ENCODE data around the gene CRACR2B.

The CRACR2B gene

DNA sequence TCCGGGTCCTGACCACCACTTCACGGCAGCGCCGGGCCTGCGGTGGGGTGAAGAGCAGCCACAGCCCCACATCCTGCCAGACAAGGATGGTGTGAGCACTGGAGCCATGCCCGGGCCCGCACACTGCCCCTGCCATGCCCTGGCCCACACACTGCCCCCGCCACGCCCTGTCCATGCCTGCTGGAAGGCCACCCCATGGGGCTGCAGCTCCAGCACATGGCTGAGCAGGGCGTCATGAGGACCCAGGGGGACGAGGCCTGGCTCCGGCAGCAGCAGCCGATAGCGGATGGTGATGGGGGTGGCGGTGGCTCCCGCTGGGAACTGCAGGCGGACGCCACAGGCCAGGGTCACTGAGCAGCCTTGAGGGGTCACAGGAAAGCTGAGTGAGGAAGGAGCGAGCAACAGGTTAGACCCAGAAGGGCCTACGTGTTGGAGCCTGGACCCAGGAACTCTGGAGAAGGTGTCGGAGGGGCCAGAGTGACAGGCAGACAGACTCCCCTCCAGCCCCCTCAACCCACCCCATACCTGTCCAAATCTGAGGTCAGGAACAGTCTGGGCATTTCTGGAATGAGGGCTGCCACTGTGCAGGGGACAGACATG is 25.6 kb upstream of the CRACR2B start:
- DNase-seq (ENCODE audit: extremely low spot score), result no peak
- ChIA-PET CTCF (no interaction called here), POLR2A (interaction anchor here (1.2 kb wide), 1 partner anchor 55 kb away, joined by 3 read pairs; the partner anchor contains the start of gene TALDO1)
- TF ChIP-seq L3MBTL2 (conservative IDR thresholded peaks at IDR 0.05) (no peak), ARNT (IDR thresholded peaks at IDR 0.05) (no peak), ZNF384 (IDR thresholded peaks at IDR 0.05) (no peak), SUZ12 (IDR thresholded peaks at IDR 0.05) (no peak), TARDBP (IDR thresholded peaks at IDR 0.05) (no peak), CTBP1 (IDR thresholded peaks at IDR 0.05; ENCODE audit: borderline replicate concordance) (no peak), FOXA1 (IDR thresholded peaks at IDR 0.05) (no peak), BHLHE40 (IDR thresholded peaks at IDR 0.05; ENCODE audit: borderline replicate concordance) (no peak), HDGF (IDR thresholded peaks at IDR 0.05; ENCODE audit: borderline replicate concordance) (no peak), ELF4 (IDR thresholded peaks at IDR 0.05) (no peak), FOXM1 (IDR thresholded peaks at IDR 0.05; ENCODE audit: borderline replicate concordance) (no peak), SP1 (IDR thresholded peaks at IDR 0.05) (no peak), NFRKB (IDR thresholded peaks at IDR 0.05) (no peak)
- TF ChIP-seq, protein P1, sequence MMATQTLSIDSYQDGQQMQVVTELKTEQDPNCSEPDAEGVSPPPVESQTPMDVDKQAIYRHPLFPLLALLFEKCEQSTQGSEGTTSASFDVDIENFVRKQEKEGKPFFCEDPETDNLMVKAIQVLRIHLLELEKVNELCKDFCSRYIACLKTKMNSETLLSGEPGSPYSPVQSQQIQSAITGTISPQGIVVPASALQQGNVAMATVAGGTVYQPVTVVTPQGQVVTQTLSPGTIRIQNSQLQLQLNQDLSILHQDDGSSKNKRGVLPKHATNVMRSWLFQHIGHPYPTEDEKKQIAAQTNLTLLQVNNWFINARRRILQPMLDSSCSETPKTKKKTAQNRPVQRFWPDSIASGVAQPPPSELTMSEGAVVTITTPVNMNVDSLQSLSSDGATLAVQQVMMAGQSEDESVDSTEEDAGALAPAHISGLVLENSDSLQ (IDR thresholded peaks at IDR 0.05), result no peak

DNA sequence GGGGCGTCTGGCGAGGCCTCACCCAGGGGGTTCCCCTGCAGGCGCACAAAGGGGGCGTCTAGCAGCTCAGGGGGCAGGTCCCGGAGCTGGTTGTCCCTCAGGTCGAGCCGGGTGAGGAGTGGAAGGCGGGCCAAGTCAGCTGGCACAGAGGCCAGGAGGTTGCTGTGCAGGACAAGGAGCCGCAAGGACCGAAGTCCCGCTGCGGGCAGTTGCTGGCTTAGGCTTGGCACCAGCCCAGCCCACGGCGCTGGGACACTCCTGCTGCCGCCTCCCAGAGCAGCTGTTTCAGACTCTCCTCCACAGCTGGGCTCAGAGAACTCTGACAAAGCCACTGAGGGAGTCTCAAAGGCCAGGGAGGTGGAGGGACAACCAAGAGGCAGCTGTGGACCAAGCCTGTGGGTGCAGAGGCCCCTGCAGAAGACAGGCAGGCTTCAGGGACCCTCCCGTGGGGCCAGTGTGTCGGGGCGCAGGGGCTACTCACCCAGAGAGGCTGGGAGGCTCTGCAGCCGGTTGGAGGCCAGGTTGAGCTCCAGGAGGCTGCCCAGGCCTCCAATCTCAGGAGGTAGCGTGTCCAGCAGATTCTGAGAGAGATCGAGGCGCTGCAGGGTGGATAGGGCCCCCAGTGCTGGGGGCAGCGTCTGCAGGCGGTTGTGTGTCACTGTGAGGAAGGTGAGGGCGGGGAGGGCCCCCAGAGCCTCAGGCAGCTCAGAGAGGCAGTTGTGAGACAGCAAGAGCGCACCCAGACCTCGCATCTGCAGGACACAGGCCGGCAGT is 24.8 kb upstream of the CRACR2B start:
- DNase-seq (ENCODE audit: extremely low spot score), result no peak
- TF ChIP-seq HDGF (IDR thresholded peaks at IDR 0.05; ENCODE audit: borderline replicate concordance) (no peak), ZNF384 (IDR thresholded peaks at IDR 0.05) (no peak), NFRKB (IDR thresholded peaks at IDR 0.05) (no peak), ARNT (IDR thresholded peaks at IDR 0.05) (no peak), FOXA1 (IDR thresholded peaks at IDR 0.05) (no peak), SP1 (IDR thresholded peaks at IDR 0.05) (no peak), SUZ12 (IDR thresholded peaks at IDR 0.05) (no peak), TARDBP (IDR thresholded peaks at IDR 0.05) (no peak), BHLHE40 (IDR thresholded peaks at IDR 0.05; ENCODE audit: borderline replicate concordance) (no peak), FOXK2 (IDR thresholded peaks at IDR 0.05) (no peak), L3MBTL2 (conservative IDR thresholded peaks at IDR 0.05) (no peak), CTBP1 (IDR thresholded peaks at IDR 0.05; ENCODE audit: borderline replicate concordance) (no peak), ELF4 (IDR thresholded peaks at IDR 0.05) (no peak), FOXM1 (IDR thresholded peaks at IDR 0.05; ENCODE audit: borderline replicate concordance) (no peak), LEF1 (IDR thresholded peaks at IDR 0.05; ENCODE audit: borderline replicate concordance) (no peak)
- TF ChIP-seq, protein P1 (IDR thresholded peaks at IDR 0.05), result no peak
- ChIA-PET POLR2A (interaction anchor here (0.9 to 2.7 kb wide), 3 partner anchors 9 to 55 kb away, joined by 3 to 14 read pairs (median 3); partner anchors contain the start of gene TALDO1), CTCF (no interaction called here)

DNA sequence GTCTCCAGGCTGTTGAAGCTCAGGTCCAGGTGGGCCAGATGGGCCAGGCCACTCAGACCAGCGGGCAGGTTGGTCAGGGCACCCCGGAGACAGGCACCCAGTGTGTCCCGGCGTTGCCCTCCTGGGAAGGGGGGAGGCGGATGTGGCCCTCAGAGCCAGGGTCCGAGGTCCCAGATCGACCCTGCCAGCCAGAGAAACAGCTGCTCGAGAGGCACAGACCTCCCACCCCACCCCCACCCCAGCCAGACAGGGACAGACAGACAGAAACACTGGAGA is 24.3 kb upstream of the CRACR2B start:
- TF ChIP-seq NFRKB (IDR thresholded peaks at IDR 0.05) (no peak), ARNT (IDR thresholded peaks at IDR 0.05) (no peak), FOXA1 (IDR thresholded peaks at IDR 0.05) (no peak), BHLHE40 (IDR thresholded peaks at IDR 0.05; ENCODE audit: borderline replicate concordance) (no peak), SUZ12 (IDR thresholded peaks at IDR 0.05) (no peak), L3MBTL2 (conservative IDR thresholded peaks at IDR 0.05) (no peak), HDGF (IDR thresholded peaks at IDR 0.05; ENCODE audit: borderline replicate concordance) (no peak), SP1 (IDR thresholded peaks at IDR 0.05) (no peak), FOXM1 (IDR thresholded peaks at IDR 0.05; ENCODE audit: borderline replicate concordance) (no peak), LEF1 (IDR thresholded peaks at IDR 0.05; ENCODE audit: borderline replicate concordance) (no peak), ZNF384 (IDR thresholded peaks at IDR 0.05) (no peak), ELF4 (IDR thresholded peaks at IDR 0.05) (no peak), FOXK2 (IDR thresholded peaks at IDR 0.05) (no peak), TARDBP (IDR thresholded peaks at IDR 0.05) (no peak), CTBP1 (IDR thresholded peaks at IDR 0.05; ENCODE audit: borderline replicate concordance) (no peak)
- TF ChIP-seq, protein P1 (IDR thresholded peaks at IDR 0.05), result no peak
- CTCF ChIA-PET, result no interaction called here
- POLR2A ChIA-PET, result interaction anchor here (0.9 to 2.7 kb wide), 4 partner anchors 10 to 56 kb away, joined by 3 to 14 read pairs (median 4); partner anchors contain the start of gene TALDO1
- no peak for DNase-seq (ENCODE audit: extremely low spot score)

DNA sequence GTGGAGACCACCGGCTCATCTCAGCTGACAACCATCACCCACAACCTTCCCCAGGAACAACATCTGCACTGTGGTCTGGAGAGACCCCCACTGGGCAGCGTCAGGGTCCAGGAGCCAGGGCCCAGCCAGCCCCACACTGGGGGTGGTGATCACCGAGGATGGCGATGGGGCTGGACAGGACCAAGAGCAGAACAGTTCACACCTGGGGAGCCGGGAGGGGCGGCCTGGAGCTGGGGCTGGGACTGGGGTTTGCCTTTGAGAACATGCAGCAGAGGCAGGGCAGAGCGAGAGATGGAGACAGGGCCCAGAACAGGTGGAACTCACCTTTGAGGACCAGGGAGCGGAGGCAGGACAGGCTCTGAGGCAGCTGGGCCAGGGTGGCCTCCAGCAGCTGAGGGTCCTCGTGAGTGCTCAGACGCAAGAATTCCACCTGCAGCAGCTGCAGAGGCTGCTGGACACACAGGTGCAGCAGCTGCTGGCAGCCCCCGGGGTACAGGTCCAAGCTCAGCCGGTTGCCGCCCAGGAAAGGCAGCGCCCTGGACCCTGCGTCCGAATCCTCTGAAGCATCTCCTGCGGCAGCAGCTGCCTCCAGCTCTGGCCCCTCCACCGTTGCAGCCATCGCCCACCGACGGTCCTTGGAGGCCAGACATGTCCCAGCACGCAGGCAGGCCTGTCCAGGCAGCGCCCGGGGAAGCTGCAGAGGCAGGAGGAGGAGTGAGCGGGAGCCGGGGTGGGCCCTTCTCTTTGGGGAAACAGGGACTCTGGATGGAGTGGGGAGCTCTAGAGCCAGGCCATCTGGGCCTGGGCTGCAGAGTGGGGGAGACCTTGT is 23.7 kb upstream of the CRACR2B start:
- DNase-seq (ENCODE audit: extremely low spot score), result no peak
- CTCF ChIA-PET, result interaction anchor here (1.2 kb wide), 1 partner anchor 40 kb away, joined by 3 read pairs; no protein-coding TSS in a partner anchor
- TF ChIP-seq ARNT (IDR thresholded peaks at IDR 0.05) (no peak), SP1 (IDR thresholded peaks at IDR 0.05) (no peak), TARDBP (IDR thresholded peaks at IDR 0.05) (no peak), CTBP1 (IDR thresholded peaks at IDR 0.05; ENCODE audit: borderline replicate concordance) (no peak), HDGF (IDR thresholded peaks at IDR 0.05; ENCODE audit: borderline replicate concordance) (no peak), NFRKB (IDR thresholded peaks at IDR 0.05) (no peak), FOXA1 (IDR thresholded peaks at IDR 0.05) (no peak), LEF1 (IDR thresholded peaks at IDR 0.05; ENCODE audit: borderline replicate concordance) (no peak), FOXK2 (IDR thresholded peaks at IDR 0.05) (no peak), ZNF384 (IDR thresholded peaks at IDR 0.05) (no peak), ELF4 (IDR thresholded peaks at IDR 0.05) (no peak), L3MBTL2 (conservative IDR thresholded peaks at IDR 0.05) (no peak), BHLHE40 (IDR thresholded peaks at IDR 0.05; ENCODE audit: borderline replicate concordance) (no peak), FOXM1 (IDR thresholded peaks at IDR 0.05; ENCODE audit: borderline replicate concordance) (no peak)
- POLR2A ChIA-PET, result interaction anchor here (0.9 to 2.7 kb wide), 4 partner anchors 8 to 28 kb away, joined by 3 to 14 read pairs (median 6); no protein-coding TSS in a partner anchor

Measured in HEK293T (cell line).